AG04449 (cell line): ENCODE data around the gene ALDH1L2.

Experiments used
- CTCF ChIA-PET: fragments of 350-600 bp; formaldehyde crosslinking; extraction: SDS; loops from one replicate; lab custom pipeline; 2021; ENCODE audit warnings: antibody characterized with exemption; lab: Yijun Ruan, JAX
- POLR2A ChIA-PET: fragments of 400-600, 350-600 bp; formaldehyde crosslinking; extraction: SDS; loops from one replicate; lab custom pipeline; 2020; ENCODE audit warnings: antibody characterized with exemption, inconsistent platforms; lab: Yijun Ruan, JAX
- DNase-seq: peaks from one replicate; pipeline ENCODE4 v3.0.0-alpha.2; 2010; ENCODE audit warnings: low read depth, low spot score
- H3K4me3 ChIP-seq: 2 replicates; pipeline ENCODE4 v1.5.1; 2011; ENCODE audit warnings: low read depth, mild to moderate bottlenecking, control low read depth, low read length
- CTCF ChIP-seq: IDR thresholded peaks from one replicate; pipeline ENCODE4 v1.5.1; 2011; ENCODE audit warnings: mild to moderate bottlenecking, moderate library complexity, low read length, control low read depth, inconsistent platforms; ENCODE audit not compliant: insufficient read depth; ENCODE audit errors: missing control alignments

ALDH1L2 gene

GRCh38 chr12:104976703-104977102 is 107.6 kb downstream of the ALDH1L2 start:
- no peak overlapping the region for H3K4me3 ChIP-seq
- ChIA-PET CTCF (no interaction called here), POLR2A (no interaction called here)
- no peak for TF ChIP-seq CTCF
- no peak for DNase-seq

- POLR2A ChIA-PET, result no interaction called here
- TF ChIP-seq CTCF, result no peak
- no peak for DNase-seq
- H3K4me3 ChIP-seq, result no peak overlapping the region
- CTCF ChIA-PET, result no interaction called here
Observed at GRCh38 chr12:104975587-104976343, 108.5 kb downstream of the ALDH1L2 start.

- no peak for TF ChIP-seq CTCF
- ChIA-PET POLR2A (no interaction called here), CTCF (no interaction called here)
- H3K4me3 ChIP-seq, result no peak overlapping the region
- no peak for DNase-seq
Observed at GRCh38 chr12:104974626-104975290, 109.5 kb downstream of the ALDH1L2 start.

GRCh38 chr12:104973250-104973649 is 111.0 kb downstream of the ALDH1L2 start:
- CTCF ChIA-PET, result no interaction called here
- POLR2A ChIA-PET, result no interaction called here

GRCh38 chr12:104971306-104971705 is 113.0 kb downstream of the ALDH1L2 start:
- no peak for TF ChIP-seq CTCF
- POLR2A ChIA-PET, result interaction anchor here (0.7 kb wide), 1 partner anchor 26 kb away, joined by 4 read pairs; no protein-coding TSS in a partner anchor
- no peak for DNase-seq
- CTCF ChIA-PET, result interaction anchor here (0.7 to 1.5 kb wide), 2 partner anchors 12 to 376 kb away, joined by 3 read pairs; no protein-coding TSS in a partner anchor
- H3K4me3 ChIP-seq, result no peak overlapping the region

More at GRCh38 chr12:104973250-104973649, 111.0 kb downstream of the ALDH1L2 start:
- no peak overlapping the region for H3K4me3 ChIP-seq
- DNase-seq, result no peak
- no peak for TF ChIP-seq CTCF
